Epithelial cell of proximal tubule (primary cell): Measurements from ENCODE around the gene RSKR. TPM values are rescaled to one million over a fixed set of nuclear protein-coding genes. Genes with fewer than 3 reads are reported as not detected.
"Not testable (repeated sequence)": the region's sequence is repeated elsewhere in the genome, so short reads cannot be mapped to it uniquely, and the experiment has no call there.

ENCODE experiments used
- DNase-seq: peaks from one replicate; pipeline ENCODE4 v3.0.0-alpha.2; 2011; ENCODE audit warnings: low read depth
- H3K4me3 ChIP-seq: 2 replicates; pipeline ENCODE4 v1.5.1; 2011; ENCODE audit warnings: low read depth, mild to moderate bottlenecking, low read length
- CTCF ChIP-seq: conservative IDR thresholded peaks from 2 replicates; pipeline ENCODE4 v1.5.1; 2012; ENCODE audit warnings: low read depth, mild to moderate bottlenecking, low read length
- total RNA-seq: library from RNA; depleted of rRNA; stranded (reverse); fragments of >200 nt; gene quantifications from 2 replicates; pipeline ENCODE4 v1.2.3, GENCODE V29; 2015

RSKR gene
- total RNA-seq, 1 donor from 2014 or later = 3.0 TPM

GRCh38 chr17:28576758-28577465 lies 37.1 kb downstream of the RSKR start, which contains the start of gene ALDOC:
ALDOC (minus strand) TSS chr17:28576895; CDS start chr17:28575532, 1,363 bp downstream.
- H3K4me3 ChIP-seq = peak within 1 kb of the TSS; percentile 31
- no peak for DNase-seq
- TF ChIP-seq CTCF = no peak

GRCh38 chr17:28576016-28576415 lies 38.0 kb downstream of the RSKR start:
- H3K4me3 ChIP-seq = peak overlapping the region; percentile 6

GRCh38 chr17:28575126-28575795 lies 38.7 kb downstream of the RSKR start:
- no peak for DNase-seq
- H3K4me3 ChIP-seq = no peak overlapping the region
- no peak for TF ChIP-seq CTCF

More at GRCh38 chr17:28576016-28576415, 38.0 kb downstream of the RSKR start:
- not testable (repeated sequence) for DNase-seq

GRCh38 chr17:28574526-28574925 lies 39.5 kb downstream of the RSKR start:
- H3K4me3 ChIP-seq = no peak overlapping the region
- no peak for DNase-seq
- peak; percentile 25 for TF ChIP-seq CTCF

GRCh38 chr17:28573966-28574480 lies 40.0 kb downstream of the RSKR start:
- no peak for TF ChIP-seq CTCF
- no peak overlapping the region for H3K4me3 ChIP-seq
- no peak for DNase-seq

- no peak overlapping the region for H3K4me3 ChIP-seq
- TF ChIP-seq CTCF = no peak
- DNase-seq = no peak
These were observed 40.5 kb downstream of the RSKR start for GRCh38 chr17:28573521-28573920.

- no peak overlapping the region for H3K4me3 ChIP-seq
- no peak for DNase-seq
- TF ChIP-seq CTCF = no peak
These were observed 41.0 kb downstream of the RSKR start for GRCh38 chr17:28573040-28573380.
